Stimulated activated CD4-positive, alpha-beta T cell treated with anti-CD3 and anti-CD28 coated beads, TNF-alpha, amount 100 ng/mL, for 4 hours (primary cell): ENCODE results near the gene PSTK.

Source experiments
- DNase-seq, 3 experiments: peaks; one replicate each; pipeline ENCODE4 v3.0.0-alpha.2; 2020; ENCODE audit warnings: low read depth in 3 of 3

PSTK gene

DNA sequence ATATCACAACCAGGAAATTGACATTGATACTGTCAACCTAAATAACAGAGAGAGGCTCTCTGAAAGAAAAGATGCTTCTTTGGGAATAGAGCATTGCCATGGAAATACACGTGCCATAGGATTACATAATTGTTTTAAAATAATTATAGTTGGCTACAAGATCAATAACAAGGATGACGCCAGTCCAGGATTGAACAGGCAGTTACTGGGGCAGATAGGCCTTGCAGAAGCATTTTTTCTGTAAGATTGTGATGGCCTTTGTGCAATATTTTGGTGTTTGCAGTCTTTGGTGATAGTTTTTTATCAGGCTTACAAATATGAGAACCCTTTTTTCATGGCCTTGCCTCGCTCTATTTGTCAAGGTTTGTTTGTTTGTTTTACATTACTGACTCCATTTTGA is 39.1 kb downstream of the PSTK start:
- DNase-seq: no peak

DNA sequence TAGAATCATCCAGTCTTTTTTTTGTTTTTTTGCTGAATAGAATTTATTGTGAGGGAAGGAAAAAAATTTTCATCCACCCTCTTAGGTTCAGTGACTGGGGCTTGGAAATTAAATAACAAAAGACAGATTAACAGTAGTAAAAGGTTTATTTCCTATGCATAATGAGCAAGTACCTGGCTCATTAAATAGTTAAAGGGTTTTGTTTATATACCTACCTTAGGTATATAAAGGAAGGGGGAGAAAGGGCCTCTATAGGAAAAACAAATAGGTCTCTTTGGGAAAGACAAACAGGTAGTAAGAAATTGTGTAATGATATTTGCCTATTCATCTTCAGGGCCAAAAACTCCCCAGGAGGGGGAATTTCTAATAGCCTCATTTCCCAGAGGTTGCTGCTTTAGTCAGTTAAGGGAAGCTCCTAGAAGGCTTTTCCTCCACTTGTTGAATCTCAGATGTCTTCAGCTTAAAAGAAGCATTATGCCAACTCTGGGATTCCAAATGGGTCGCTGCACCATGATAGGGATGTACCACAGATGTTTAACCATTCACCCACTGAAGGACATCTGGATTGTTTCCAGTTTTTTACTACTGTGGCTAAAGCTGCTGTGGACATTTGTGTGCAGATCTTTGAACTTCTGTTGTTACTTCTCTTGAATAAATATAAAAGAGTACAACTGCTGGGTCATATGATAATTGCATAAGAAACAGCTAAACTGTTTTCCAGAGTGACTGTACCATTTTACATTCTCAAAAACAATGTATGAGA is 39.9 kb downstream of the PSTK start:
- DNase-seq: no peak

DNA sequence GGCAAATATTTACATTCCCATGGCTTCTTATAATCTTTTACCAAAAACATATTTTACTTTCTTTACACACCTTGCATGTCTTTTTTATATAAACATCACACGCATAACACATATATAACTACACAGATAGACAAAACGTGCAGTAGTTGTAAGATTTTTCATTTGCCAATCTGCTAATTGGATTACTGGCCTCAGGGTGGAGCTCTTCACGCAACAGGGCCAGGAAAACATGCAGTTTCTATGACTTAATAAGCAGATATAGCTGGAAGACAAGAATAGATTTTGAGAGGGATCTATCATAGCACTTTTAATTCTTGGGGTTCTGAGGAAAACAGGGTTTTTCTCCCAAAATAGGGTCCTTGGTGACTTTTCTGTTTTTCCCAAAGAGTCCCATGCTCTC is 41.3 kb downstream of the PSTK start:
- DNase-seq: no peak

DNA sequence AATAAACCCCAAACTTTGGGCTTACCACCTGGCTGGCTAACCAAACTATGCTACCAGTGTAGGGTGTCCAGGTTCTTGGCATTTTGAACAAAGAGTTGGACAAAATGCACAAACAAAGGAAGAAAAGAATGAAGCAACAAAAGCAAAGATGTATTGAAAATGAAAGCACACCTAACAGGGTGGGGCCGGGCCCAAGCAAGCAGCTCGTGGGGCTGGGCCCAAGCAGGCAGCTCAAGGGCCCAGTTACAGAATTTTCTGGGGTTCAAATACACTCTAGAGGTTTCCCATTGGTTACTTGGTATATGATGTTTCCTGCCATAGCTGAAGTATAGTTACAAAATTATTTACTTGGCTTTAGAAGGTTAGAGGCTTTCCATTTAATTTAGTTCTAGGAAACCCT is 44.3 kb downstream of the PSTK start:
- no peak for DNase-seq

DNA sequence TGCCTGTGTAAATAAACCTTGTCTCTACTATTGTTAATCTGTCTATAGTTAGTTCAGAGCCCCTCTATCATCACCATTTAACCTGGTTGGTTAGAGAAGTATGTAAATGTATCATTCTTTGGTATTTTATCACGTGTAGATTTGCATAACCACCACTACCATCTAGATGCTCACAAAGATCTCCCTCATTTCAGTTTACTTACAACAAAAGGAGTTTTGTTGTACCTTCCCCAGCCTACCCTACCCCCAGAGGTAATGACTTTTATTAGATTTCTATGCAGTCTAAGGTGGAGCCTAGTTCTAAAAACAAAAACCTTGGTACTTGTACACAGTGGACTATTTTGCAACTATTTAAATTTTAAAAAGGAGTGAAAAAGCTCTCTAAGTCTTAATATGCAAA is 46.1 kb downstream of the PSTK start:
- DNase-seq: no peak

DNA sequence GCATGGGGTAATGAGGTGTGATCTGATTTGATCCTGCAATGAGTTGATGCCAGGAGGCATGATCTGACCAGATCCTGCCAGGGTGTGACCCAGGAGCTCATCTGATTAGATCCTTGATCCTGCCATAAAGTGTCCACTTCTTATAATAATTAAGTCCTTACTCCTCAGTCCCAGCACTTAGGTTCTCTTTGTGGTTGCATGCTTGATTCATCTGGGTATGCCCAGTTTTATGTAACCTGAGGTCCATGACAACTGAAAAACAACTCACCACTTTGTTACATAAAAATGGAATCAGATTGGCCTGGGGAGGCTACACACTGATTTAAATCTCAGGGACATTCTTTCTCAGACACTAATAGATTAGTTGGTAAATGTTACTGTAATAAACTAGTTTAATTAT is 47.7 kb downstream of the PSTK start:
- DNase-seq: no peak

DNA sequence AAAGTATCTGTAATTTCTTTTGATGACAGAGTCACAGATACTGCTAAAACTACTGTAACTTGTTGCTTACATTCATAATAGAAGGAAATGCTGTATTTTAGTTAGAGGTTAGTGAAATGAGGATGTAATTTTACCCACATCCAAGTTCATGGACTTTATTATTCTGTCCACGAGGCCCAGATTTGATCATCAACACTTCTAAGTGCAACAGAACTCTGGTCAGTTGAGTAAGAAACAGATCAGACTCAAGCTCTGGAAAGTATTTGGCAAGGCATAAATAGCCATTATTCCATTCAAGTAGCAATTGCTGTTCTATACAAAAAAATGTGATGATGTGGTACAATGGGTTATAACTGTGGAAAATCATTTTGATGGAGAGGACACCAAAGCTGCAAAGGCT is 50.9 kb downstream of the PSTK start:
- no peak for DNase-seq

DNA sequence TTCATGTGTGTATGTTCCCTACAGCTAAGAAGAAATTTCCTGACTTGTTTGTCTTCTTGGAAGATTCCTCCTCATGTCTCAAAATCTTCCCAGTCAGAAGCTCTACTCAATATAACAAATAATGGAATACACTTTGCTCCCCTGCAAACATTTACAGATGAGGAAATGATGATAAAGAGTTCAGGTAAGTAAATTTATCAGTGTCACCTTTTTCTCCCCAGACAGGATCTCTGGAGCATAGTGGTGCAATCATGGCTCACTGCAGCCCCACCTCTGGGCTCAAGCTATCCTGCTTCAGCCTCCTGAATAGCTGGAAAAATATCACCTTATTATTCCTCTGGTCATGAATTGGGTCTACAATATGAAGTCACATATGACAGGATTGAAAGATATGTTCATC is 54.1 kb downstream of the PSTK start:
- no peak for DNase-seq

DNA sequence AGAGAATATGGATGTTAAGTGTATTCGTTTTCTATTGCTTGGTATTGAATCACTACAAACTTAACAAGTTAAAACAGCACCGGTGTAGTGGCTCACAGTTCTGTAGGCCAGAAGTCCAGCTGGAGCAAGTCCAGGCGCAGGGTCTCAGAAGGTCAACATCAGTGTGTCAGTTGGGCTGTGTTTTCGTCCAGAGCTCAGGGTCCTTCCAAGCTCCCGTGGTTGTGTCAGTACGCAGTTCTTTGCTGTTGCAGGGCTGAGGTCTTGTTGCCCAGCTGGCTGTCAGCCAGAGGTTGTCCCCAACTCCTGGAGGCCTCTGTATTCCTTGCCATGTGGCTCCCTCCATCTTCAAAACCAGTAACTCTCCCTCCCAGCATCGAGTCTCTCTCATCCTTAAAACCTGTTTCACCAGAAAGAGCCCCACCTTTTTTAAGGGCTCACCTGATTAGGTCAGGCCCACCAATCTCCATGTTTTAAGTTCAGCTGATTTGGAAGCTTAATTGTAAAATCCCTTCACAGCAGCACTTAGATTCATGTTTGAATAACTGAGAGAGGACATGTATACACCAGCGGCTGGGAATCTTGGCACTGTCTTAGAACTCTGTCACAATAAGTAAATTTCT is 55.4 kb downstream of the PSTK start:
- DNase-seq: no peak

DNA sequence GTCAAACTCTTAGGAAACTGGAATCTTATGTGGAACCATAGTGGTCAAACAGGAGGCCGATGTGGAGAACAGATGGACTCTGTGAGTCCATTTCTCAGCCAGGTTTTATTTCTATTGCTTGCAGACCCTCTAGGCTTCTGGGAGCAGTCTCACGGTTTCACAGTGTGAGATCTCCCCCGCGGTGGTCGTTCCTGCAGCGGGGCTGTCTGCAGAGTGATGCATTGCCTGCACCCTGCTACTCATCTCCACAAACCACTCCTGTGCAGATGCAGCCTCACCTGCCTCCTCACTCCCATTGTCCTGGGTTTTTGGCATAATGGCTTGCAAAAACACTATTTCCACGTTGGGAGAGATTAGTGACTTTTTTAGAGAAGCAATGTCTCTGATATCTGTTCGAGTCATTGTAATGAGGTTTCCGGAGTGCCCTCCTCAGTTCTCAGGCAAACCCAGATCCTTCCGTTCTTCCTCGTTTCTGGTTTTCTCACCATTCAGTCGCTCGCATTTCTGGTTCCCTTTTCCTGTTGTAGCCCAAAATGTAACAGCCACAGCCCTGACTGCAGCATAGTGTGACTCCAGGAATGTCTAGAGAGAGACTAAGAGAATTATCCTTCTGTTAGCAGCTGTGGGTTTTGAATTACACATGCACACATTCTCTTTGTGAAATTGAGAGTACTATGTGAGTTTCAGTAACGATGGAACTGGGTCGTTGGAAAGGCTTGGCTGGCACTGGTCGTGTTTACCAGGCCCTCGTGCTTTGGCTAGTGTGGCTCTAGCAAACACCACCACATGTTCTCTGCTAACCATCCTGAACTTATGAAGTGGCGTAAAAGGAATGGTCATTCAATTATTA is 58.8 kb downstream of the PSTK start:
- DNase-seq: no peak

DNA sequence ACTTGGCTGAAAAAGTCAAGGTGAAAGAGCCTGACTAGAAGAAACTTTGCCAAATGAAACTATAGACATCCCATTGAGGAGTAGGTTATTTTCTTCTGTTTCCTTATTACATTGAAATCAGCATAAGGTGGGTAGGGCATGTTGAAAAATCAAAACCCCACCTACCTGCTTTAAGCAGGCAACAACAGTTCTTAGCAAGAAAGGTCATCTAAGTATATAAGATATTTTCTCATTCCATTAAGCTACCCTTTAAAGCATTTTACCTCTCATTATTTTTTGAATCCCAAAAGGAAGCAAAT is 59.4 kb downstream of the PSTK start:
- no peak for DNase-seq
